HCT116 (cell line): Measurements from ENCODE around the gene CFAP46. TPM values are rescaled to one million over a fixed set of nuclear protein-coding genes. Genes with fewer than 3 reads are reported as not detected.

Experiments
- ATAC-seq: fragments of 200-7000 bp; cut with Tn5 transposase; 2 replicates; pipeline ENCODE4 v1.9.1; 2020; ENCODE audit warnings: mild to moderate bottlenecking, moderate library complexity
- BruUV-seq: library from RNA; stranded (reverse); fragments of 400-500 nt; replicated peaks from 2 replicates; lab custom pipeline; 2021; lab: Mats Ljungman, UMichigan
- CTCF ChIA-PET: fragments of 300-600 bp; sonication (Branson Sonifier 250); formaldehyde crosslinking; loops from one replicate; lab custom pipeline; 2021; ENCODE audit warnings: antibody characterized with exemption; lab: Charles Lee
- POLR2A ChIA-PET: fragments of 300-600, 350-600 bp; sonication (Branson Sonifier 250); formaldehyde crosslinking; loops from one replicate; lab custom pipeline; 2021; ENCODE audit warnings: antibody characterized with exemption; lab: Charles Lee
- RAD21 ChIA-PET, 2 experiments: fragments of 300-600 bp; sonication (Branson Sonifier 250); formaldehyde crosslinking; loops; one replicate each; lab custom pipeline; 2023; ENCODE audit warnings: low total read pairs in 2 of 2; ENCODE audit not compliant: uncharacterized antibody in 2 of 2, unreplicated experiment in 2 of 2, low non-redundant PET in 1 of 2; lab: Charles Lee
- DNase-seq: peaks from one replicate; pipeline ENCODE4 v3.0.0-alpha.2; 2010; ENCODE audit warnings: low read depth, low spot score
- H2AFZ ChIP-seq: fragments of 200-600 bp; shearing (Covaris generic), sonication (generic); 2 replicates; pipeline ENCODE4 v1.6.1; 2017; ENCODE audit warnings: low read depth, mixed run types, mixed read lengths, antibody characterized with exemption, low read length; ENCODE audit not compliant: poor library complexity, severe bottlenecking
- H3K27ac ChIP-seq: 2 replicates; pipeline ENCODE4 v1.5.1; 2012; ENCODE audit warnings: low read depth, low read length
- H3K27me3 ChIP-seq: fragments of 200-600 bp; sonication (generic); 2 replicates; pipeline ENCODE4 v1.6.1; 2016; ENCODE audit warnings: mixed run types, low read length, mixed read lengths; ENCODE audit not compliant: insufficient read depth
- H3K36me3 ChIP-seq, 2 experiments: fragments of 200-500 bp in 1 of 2; fragments of 200-600 bp in 1 of 2; sonication (Bioruptor generic) in 1 of 2; sonication (generic) in 1 of 2; 2 replicates each; pipeline versions ENCODE4 v1.5.1 to v1.6.1; 2014 to 2016; ENCODE audit warnings: low read length in 2 of 2, inconsistent platforms in 1 of 2, mixed read lengths in 1 of 2, mixed run types in 1 of 2; ENCODE audit not compliant: insufficient read depth in 2 of 2, control insufficient read depth in 1 of 2
- H3K4me1 ChIP-seq, 2 experiments: fragments of 200-600 bp in 1 of 2; sonication (generic) in 1 of 2; 2 replicates each; pipeline versions ENCODE4 v1.5.1 to v1.6.1; 2012 to 2017; ENCODE audit warnings: low read length in 2 of 2, inconsistent platforms in 1 of 2, mild to moderate bottlenecking in 1 of 2, mixed read lengths in 1 of 2, mixed run types in 1 of 2, moderate library complexity in 1 of 2; ENCODE audit not compliant: insufficient read depth in 2 of 2, control insufficient read depth in 1 of 2
- H3K4me2 ChIP-seq: fragments of 200-600 bp; sonication (generic); 2 replicates; pipeline ENCODE4 v1.6.1; 2017; ENCODE audit warnings: mixed run types, low read length, mixed read lengths
- H3K4me3 ChIP-seq, 2 experiments: fragments of 200-600 bp in 1 of 2; sonication (generic) in 1 of 2; replicated peaks in 1 of 2; 2 replicates each; pipeline ENCODE4 v1.5.1; 2011 to 2016; ENCODE audit warnings: low read length in 2 of 2, control low read depth in 1 of 2, low read depth in 1 of 2, mild to moderate bottlenecking in 1 of 2, mixed read lengths in 1 of 2, mixed run types in 1 of 2
- H3K79me2 ChIP-seq: fragments of 200-600 bp; sonication (generic); 2 replicates; pipeline ENCODE4 v1.6.1; 2017; ENCODE audit warnings: mild to moderate bottlenecking, mixed run types, low read length, moderate library complexity, mixed read lengths; ENCODE audit not compliant: insufficient read depth
- H3K9ac ChIP-seq: fragments of 200-600 bp; sonication (generic); 2 replicates; pipeline ENCODE4 v1.6.1; 2016; ENCODE audit warnings: low read length, mixed read lengths
- H3K9me2 ChIP-seq: fragments of 200-600 bp; sonication (generic), shearing (Covaris generic); 2 replicates; pipeline ENCODE4 v1.6.1; 2017; ENCODE audit warnings: mixed run types, mild to moderate bottlenecking, moderate library complexity; ENCODE audit not compliant: insufficient read depth
- H3K9me3 ChIP-seq, 2 experiments: fragments of 200-500 bp in 1 of 2; fragments of 200-600 bp in 1 of 2; sonication (Bioruptor generic) in 1 of 2; sonication (generic) in 1 of 2; 2 replicates each; pipeline ENCODE4 v1.6.1; 2014 to 2017; ENCODE audit warnings: low read length in 2 of 2, mixed read lengths in 2 of 2, inconsistent platforms in 1 of 2, low read depth in 1 of 2, mild to moderate bottlenecking in 1 of 2, mixed run types in 1 of 2, moderate library complexity in 1 of 2; ENCODE audit not compliant: control insufficient read depth in 1 of 2, insufficient read depth in 1 of 2
- H4K20me1 ChIP-seq: fragments of 200-600 bp; sonication (generic), shearing (Covaris generic); 2 replicates; pipeline ENCODE4 v1.6.1; 2017; ENCODE audit warnings: mixed run types, mild to moderate bottlenecking, moderate library complexity; ENCODE audit not compliant: insufficient read depth
- CBX3 ChIP-seq: IDR thresholded peaks from 2 replicates; pipeline ENCODE4 v1.6.1; 2012; ENCODE audit warnings: low read depth
- EZH2 ChIP-seq: fragments of 200-600 bp; sonication (generic); IDR thresholded peaks from 2 replicates; pipeline ENCODE4 v1.6.1; 2017; ENCODE audit warnings: antibody characterized with exemption, mixed run types
- FOSL1 ChIP-seq: IDR thresholded peaks from 2 replicates; pipeline ENCODE4 v1.6.1; 2012; ENCODE audit warnings: low read depth
- JUND ChIP-seq: IDR thresholded peaks from 2 replicates; pipeline ENCODE4 v1.6.1; 2012
- SP1 ChIP-seq: IDR thresholded peaks from 2 replicates; pipeline ENCODE4 v1.6.1; 2012; ENCODE audit warnings: low read depth
- SRF ChIP-seq: IDR thresholded peaks from 2 replicates; pipeline ENCODE4 v1.6.1; 2012; ENCODE audit warnings: low read depth
- ZNF274 ChIP-seq: fragments of 200-500 bp; sonication (Bioruptor generic); IDR thresholded peaks from 2 replicates; pipeline ENCODE4 v1.6.1; 2014; ENCODE audit warnings: mild to moderate bottlenecking, low read depth, low read length, inconsistent platforms
- intact Hi-C: fragments of 100-400 bp; cut with micrococcal nuclease; formaldehyde crosslinking; loops from 2 replicates; pipeline ENCODE4 v1.10.0; 2022
- total RNA-seq: library from RNA; stranded (reverse); gene quantifications from one replicate; pipeline ENCODE4 v1.2.1, GENCODE V29; 2021; ENCODE audit not compliant: unreplicated experiment
- TF ChIP-seq, protein P1 (sequence below): IDR thresholded peaks from 2 replicates; pipeline ENCODE4 v1.6.1; 2012

Gene CFAP46
- total RNA-seq, 1 experiment from 2014 or later: 1.4 TPM

DNA sequence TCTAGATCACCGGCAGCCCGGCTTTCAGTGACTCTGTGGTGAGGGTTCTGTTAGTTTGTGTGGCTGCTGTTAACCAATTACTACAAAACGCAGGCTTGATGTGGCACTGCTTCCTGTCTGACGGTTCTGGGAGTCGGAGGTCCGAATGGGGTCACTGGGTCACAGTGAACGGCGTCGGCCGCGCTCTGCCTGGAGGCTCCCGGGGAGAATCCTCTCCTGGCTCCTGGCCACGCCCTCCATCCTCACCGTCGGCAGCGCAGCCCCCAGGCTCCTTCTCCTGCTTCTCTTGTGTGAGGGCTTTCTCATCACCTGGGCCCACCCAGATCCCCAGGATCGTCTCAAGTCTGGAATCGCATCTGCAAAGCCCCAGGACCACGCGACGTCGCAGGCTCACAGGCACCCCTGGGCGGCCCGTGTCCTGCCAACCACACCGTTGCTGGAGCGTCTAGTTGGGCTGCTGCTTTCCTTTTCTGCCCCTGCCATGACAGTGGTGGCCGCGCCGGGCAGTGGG, 124.6 kb downstream of the CFAP46 start:
- Histone ChIP-seq H3K9me3 (no peaks in the 10 kb centered on the region), H3K36me3 (no peaks in the 10 kb centered on the region), H3K27ac (no peak overlapping the region), H3K4me3 (no peak overlapping the region), H3K4me2 (no peak overlapping the region), H3K9me2 (no peaks in the 10 kb centered on the region), H3K9ac (no peak overlapping the region), H3K4me1 (no peaks in the 10 kb centered on the region), H3K79me2 (no peaks in the 10 kb centered on the region), H3K27me3 (no peaks in the 10 kb centered on the region), H2AFZ (no peak overlapping the region), H4K20me1 (no peaks in the 10 kb centered on the region)
- no TSS peak for BruUV-seq
- no peak for DNase-seq
- TF ChIP-seq JUND (no peak), CBX3 (no peak), FOSL1 (no peak), SP1 (no peak)
- TF ChIP-seq, protein P1, sequence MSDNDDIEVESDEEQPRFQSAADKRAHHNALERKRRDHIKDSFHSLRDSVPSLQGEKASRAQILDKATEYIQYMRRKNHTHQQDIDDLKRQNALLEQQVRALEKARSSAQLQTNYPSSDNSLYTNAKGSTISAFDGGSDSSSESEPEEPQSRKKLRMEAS: no peak
- ChIA-PET CTCF (no interaction called here), RAD21 (no interaction called here), POLR2A (no interaction called here)
- intact Hi-C loops: no loop called here
- ATAC-seq: no peak

DNA sequence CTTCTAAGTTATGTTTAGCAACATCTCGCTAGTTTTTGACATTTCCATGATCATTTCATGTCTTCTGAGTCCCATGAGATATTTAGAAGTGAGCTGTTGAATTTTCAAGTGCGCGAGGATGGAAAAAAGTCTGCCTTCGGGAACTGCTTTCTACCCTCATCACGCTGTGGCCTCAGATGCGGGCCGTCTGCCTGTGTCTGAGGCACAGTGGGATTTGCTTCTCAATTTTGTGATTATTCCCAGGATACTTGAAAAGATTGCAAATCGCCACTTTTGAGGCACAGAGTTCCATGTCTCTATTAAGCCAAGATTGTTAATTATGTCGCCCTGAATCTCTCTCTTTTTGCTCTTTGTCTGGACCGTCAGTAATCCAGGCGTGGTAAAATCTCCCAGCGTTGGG, 125.7 kb downstream of the CFAP46 start:
- POLR2A ChIA-PET: no interaction called here
- Histone ChIP-seq H3K4me3 (no peak overlapping the region), H3K36me3 (no peaks in the 10 kb centered on the region), H3K27me3 (no peaks in the 10 kb centered on the region), H3K9me2 (no peaks in the 10 kb centered on the region), H4K20me1 (no peaks in the 10 kb centered on the region), H3K9ac (no peak overlapping the region)
- CTCF ChIA-PET: no interaction called here
- no peak for TF ChIP-seq EZH2
- no peak for TF ChIP-seq FOSL1
- TF ChIP-seq CBX3: no peak
- TF ChIP-seq SRF: no peak
- TF ChIP-seq ZNF274: no peak
- TF ChIP-seq, all 23 proteins: peak for 0
- DNase-seq (no peak), ATAC-seq (no peak)
- H3K79me2 ChIP-seq: no peaks in the 10 kb centered on the region
- intact Hi-C loops: no loop called here
- H2AFZ ChIP-seq: no peak overlapping the region
- H3K4me1 ChIP-seq: no peaks in the 10 kb centered on the region
- no peak overlapping the region for H3K4me2 ChIP-seq
- RAD21 ChIA-PET: no interaction called here
- no peaks in the 10 kb centered on the region for H3K9me3 ChIP-seq
- BruUV-seq: no TSS peak
- H3K27ac ChIP-seq: no peak overlapping the region
